IMR-90 (cell line): ENCODE results near the gene L3MBTL4. TPM values are rescaled to one million over a fixed set of nuclear protein-coding genes. Genes with fewer than 3 reads are reported as not detected.

Experiments used
- ATAC-seq: fragments of 200-7000 bp; cut with Tn5 transposase; 2 replicates; pipeline ENCODE4 v1.9.1; 2020; ENCODE audit warnings: low read depth, mild to moderate bottlenecking, moderate library complexity
- BruUV-seq: library from RNA; stranded (reverse); fragments of 400-500 nt; replicated peaks from 2 replicates; lab custom pipeline; 2021; lab: Mats Ljungman, UMichigan
- CTCF ChIA-PET: fragments of 300-600 bp; formaldehyde crosslinking; extraction: SDS; loops from one replicate; lab custom pipeline; 2021; ENCODE audit warnings: antibody characterized with exemption; lab: Yijun Ruan, JAX
- POLR2A ChIA-PET: fragments of 300-600 bp; sonication (Branson Sonifier 250); formaldehyde crosslinking; loops from one replicate; lab custom pipeline; 2022; ENCODE audit warnings: antibody characterized with exemption; ENCODE audit not compliant: unreplicated experiment; lab: Charles Lee
- DNase-seq: peaks from one replicate; pipeline ENCODE4 v3.0.0; 2013
- H2AFZ ChIP-seq: replicated peaks from 2 replicates; pipeline ENCODE3; 2013; ENCODE audit warnings: low read length, mild to moderate bottlenecking; ENCODE audit not compliant: poor library complexity
- H2AK5ac ChIP-seq: 2 replicates; pipeline ENCODE4 v1.6.1; 2013; ENCODE audit warnings: low read depth, low read length, inconsistent platforms
- H2AK9ac ChIP-seq: replicated peaks from 2 replicates; pipeline ENCODE3; 2013; ENCODE audit warnings: mild to moderate bottlenecking, low read depth, low read length, moderate library complexity; ENCODE audit not compliant: poor library complexity
- H2BK120ac ChIP-seq: 2 replicates; pipeline ENCODE4 v1.6.1; 2013; ENCODE audit warnings: low read depth, low read length, inconsistent platforms
- H2BK15ac ChIP-seq: 3 replicates; pipeline ENCODE4 v1.6.1; 2013; ENCODE audit warnings: low read depth, low read length, inconsistent platforms
- H2BK20ac ChIP-seq: 2 replicates; pipeline ENCODE4 v1.6.1; 2013; ENCODE audit warnings: low read depth, mild to moderate bottlenecking, inconsistent platforms, low read length, moderate library complexity
- H2BK5ac ChIP-seq: 2 replicates; pipeline ENCODE4 v1.6.1; 2013; ENCODE audit warnings: mild to moderate bottlenecking, low read depth, low read length, inconsistent platforms; ENCODE audit not compliant: poor library complexity, severe bottlenecking
- H3K14ac ChIP-seq: replicated peaks from 2 replicates; pipeline ENCODE4 v1.6.1; 2013; ENCODE audit warnings: low read depth, low read length, inconsistent platforms
- H3K18ac ChIP-seq: 2 replicates; pipeline ENCODE4 v1.6.1; 2013; ENCODE audit warnings: low read depth, low read length, control low read depth
- H3K23ac ChIP-seq: 2 replicates; pipeline ENCODE4 v1.6.1; 2013; ENCODE audit warnings: low read depth, low read length, inconsistent platforms
- H3K27ac ChIP-seq: 2 replicates; pipeline ENCODE4 v1.5.1; 2013; ENCODE audit warnings: mild to moderate bottlenecking, control low read depth, low read length; ENCODE audit not compliant: insufficient read depth
- H3K27me3 ChIP-seq: 2 replicates; pipeline ENCODE4 v1.6.1; 2013; ENCODE audit warnings: low read length; ENCODE audit not compliant: control insufficient read depth, insufficient read depth
- H3K36me3 ChIP-seq: 2 replicates; pipeline ENCODE4 v1.6.1; 2013; ENCODE audit warnings: low read length, mixed read lengths; ENCODE audit not compliant: control insufficient read depth, insufficient read depth
- H3K4ac ChIP-seq: 2 replicates; pipeline ENCODE4 v1.6.1; 2013; ENCODE audit warnings: low read depth, low read length, inconsistent platforms
- H3K4me1 ChIP-seq: 2 replicates; pipeline ENCODE4 v1.6.1; 2013; ENCODE audit warnings: low read length, mixed read lengths; ENCODE audit not compliant: control insufficient read depth, insufficient read depth
- H3K4me2 ChIP-seq: 2 replicates; pipeline ENCODE4 v1.6.1; 2013; ENCODE audit warnings: low read depth, mild to moderate bottlenecking, control low read depth, low read length, moderate library complexity
- H3K4me3 ChIP-seq: 2 replicates; pipeline ENCODE4 v1.5.1; 2013; ENCODE audit warnings: low read depth, mild to moderate bottlenecking, control low read depth, low read length, moderate library complexity; ENCODE audit not compliant: insufficient read depth
- H3K56ac ChIP-seq: 2 replicates; pipeline ENCODE4 v1.6.1; 2013; ENCODE audit warnings: low read length, inconsistent platforms; ENCODE audit not compliant: insufficient read depth; ENCODE audit errors: extremely low read depth
- H3K79me1 ChIP-seq, 2 experiments: 2 replicates each; pipeline ENCODE4 v1.6.1; 2013; ENCODE audit warnings: low read length in 2 of 2, inconsistent platforms in 1 of 2, low read depth in 1 of 2
- H3K9ac ChIP-seq: 2 replicates; pipeline ENCODE4 v1.6.1; 2013; ENCODE audit warnings: low read depth, low read length, control low read depth
- H3K9me1 ChIP-seq: 2 replicates; pipeline ENCODE4 v1.6.1; 2013; ENCODE audit warnings: low read length, inconsistent platforms; ENCODE audit not compliant: insufficient read depth
- H3K9me3 ChIP-seq: 2 replicates; pipeline ENCODE4 v1.6.1; 2013; ENCODE audit warnings: low read length; ENCODE audit not compliant: control insufficient read depth, insufficient read depth
- H4K20me1 ChIP-seq: 2 replicates; pipeline ENCODE4 v1.6.1; 2013; ENCODE audit warnings: low read length, inconsistent platforms; ENCODE audit not compliant: insufficient read depth
- H4K5ac ChIP-seq: 2 replicates; pipeline ENCODE4 v1.6.1; 2013; ENCODE audit warnings: mild to moderate bottlenecking, low read depth, low read length, control low read depth
- H4K8ac ChIP-seq, 2 experiments: 2 replicates each; pipeline ENCODE4 v1.6.1; 2013; ENCODE audit warnings: low read depth in 2 of 2, low read length in 2 of 2, control low read depth in 1 of 2, inconsistent platforms in 1 of 2
- H4K91ac ChIP-seq: 2 replicates; pipeline ENCODE4 v1.6.1; 2013; ENCODE audit warnings: low read depth, low read length, inconsistent platforms; ENCODE audit not compliant: insufficient read depth
- CHD1 ChIP-seq: IDR thresholded peaks from 2 replicates; pipeline ENCODE4 v1.6.1; 2012; ENCODE audit warnings: low read depth, low read length, improper control_type of control experiment
- MAFK ChIP-seq: IDR thresholded peaks from 2 replicates; pipeline ENCODE4 v1.6.1; 2012; ENCODE audit warnings: low read depth, low read length, improper control_type of control experiment
- MAZ ChIP-seq: IDR thresholded peaks from 2 replicates; pipeline ENCODE4 v1.6.1; 2012; ENCODE audit warnings: low read depth, mild to moderate bottlenecking, low read length, improper control_type of control experiment, moderate library complexity, borderline replicate concordance
- RCOR1 ChIP-seq: IDR thresholded peaks from 2 replicates; pipeline ENCODE4 v1.6.1; 2012; ENCODE audit warnings: mild to moderate bottlenecking, low read length, improper control_type of control experiment; ENCODE audit not compliant: insufficient replicate concordance
- RFX5 ChIP-seq: IDR thresholded peaks from 2 replicates; pipeline ENCODE4 v1.8.0; 2012; ENCODE audit warnings: low read depth, mild to moderate bottlenecking, low read length, moderate library complexity
- WGBS, 2 experiments: methylation state at CpG; one replicate each; pipeline versions ENCODE4 v1.1.5 to v1.1.7; 2013; ENCODE audit warnings: missing lambda C conversion rate in 2 of 2; ENCODE audit not compliant: insufficient read length in 1 of 2; ENCODE audit errors: extremely low coverage in 2 of 2; 5-methylcytosine and 5-hydroxymethylcytosine counted together
- dilution Hi-C: fragments of 300-500 bp; cut with HindIII; formaldehyde crosslinking; loops from one replicate; pipeline ENCODE4 v1.14.3; 2018; ENCODE audit warnings: low sequenced_read_pairs; ENCODE audit not compliant: unreplicated experiment
- in situ Hi-C: fragments of 300-500 bp; cut with MboI; formaldehyde crosslinking; loops from 3 replicates; pipeline ENCODE4 v1.14.3; 2019; ENCODE audit warnings: low sequenced_read_pairs, inconsistent platforms, mixed read lengths
- intact Hi-C: fragments of 100-400 bp; cut with micrococcal nuclease; formaldehyde crosslinking; loops from 2 replicates; pipeline ENCODE4 v1.10.0; 2022
- polyA plus RNA-seq, 3 experiments: library from polyadenylated mRNA; depleted of rRNA; stranded (reverse); fragments of >200 nt; gene quantifications; 2 replicates each; pipeline ENCODE4 v1.2.3, GENCODE V29; 2012; ENCODE audit warnings: low replicate concordance in 1 of 3
- total RNA-seq: library from RNA; depleted of rRNA; stranded (reverse); fragments of >200 nt; gene quantifications from 2 replicates; pipeline ENCODE4 v1.2.3, GENCODE V29; 2012

The L3MBTL4 gene
- total and polyA plus RNA-seq, 2 of the 4 experiments (the other 2 are of a cell fraction) = under 0.01 to 0.02 TPM

- intact Hi-C loops (loop anchor here (10.0 kb wide), 1 partner anchor 471 kb away; no protein-coding TSS in a partner anchor), in situ Hi-C loops (no loop called here), dilution Hi-C loops (no loop called here)
- Histone ChIP-seq H3K23ac (no peak overlapping the region), H3K27ac (no peak overlapping the region), H3K36me3 (no peaks in the 10 kb centered on the region), H3K4ac (no peak overlapping the region), H4K91ac (no peak overlapping the region), H4K20me1 (no peaks in the 10 kb centered on the region), H2BK120ac (no peak overlapping the region), H3K14ac (no peak overlapping the region), H3K9me3 (0 out of 2 replicates have a peak, but pooled peaks cover 3% of the 10 kb centered on the region), H3K18ac (no peak overlapping the region), H2BK15ac (no peak overlapping the region), H3K4me3 (peak overlapping the region; percentile 44), H2AK9ac (peak overlapping the region; percentile 70), H4K5ac (no peak overlapping the region), H3K9me1 (no peaks in the 10 kb centered on the region), H3K4me2 (no peak overlapping the region; the same call in 1 of the 2 replicates), H2BK20ac (no peak overlapping the region), H3K79me1 (no peaks in the 10 kb centered on the region), H3K4me1 (no peaks in the 10 kb centered on the region), H2BK5ac (no peak overlapping the region), H3K56ac (no peak overlapping the region), H2AK5ac (no peak overlapping the region), H3K9ac (no peak overlapping the region), H3K27me3 (peaks cover 34% of the 10 kb centered on the region), H4K8ac (no peak overlapping the region), H2AFZ (peak overlapping the region; percentile 80)
- ChIA-PET POLR2A (no interaction called here), CTCF (no interaction called here)
- TF ChIP-seq CHD1 = no peak
- TF ChIP-seq RFX5 = no peak
- TF ChIP-seq MAFK = no peak
- TF ChIP-seq RCOR1 = no peak
- no peak for TF ChIP-seq MAZ
- ATAC-seq (peak; percentile 93), DNase-seq (no peak)
- BruUV-seq = no TSS peak
- 1% methylated on average over 33 of the region's 68 CpGs; no CpG with 5 or more reads in 1 of the 2 experiments for WGBS, 2 experiments
These were observed 491 bp downstream of the L3MBTL4 start for GRCh38 chr18:6414118-6414722.
